ENCODE data around the gene KIAA1217. TPM values are rescaled to one million over a fixed set of nuclear protein-coding genes. Genes with fewer than 3 reads are reported as not detected.

Gene KIAA1217
- total RNA-seq, 4 donors from 2014 or later: 46.9 to 108 (median 61.5) TPM

DNA sequence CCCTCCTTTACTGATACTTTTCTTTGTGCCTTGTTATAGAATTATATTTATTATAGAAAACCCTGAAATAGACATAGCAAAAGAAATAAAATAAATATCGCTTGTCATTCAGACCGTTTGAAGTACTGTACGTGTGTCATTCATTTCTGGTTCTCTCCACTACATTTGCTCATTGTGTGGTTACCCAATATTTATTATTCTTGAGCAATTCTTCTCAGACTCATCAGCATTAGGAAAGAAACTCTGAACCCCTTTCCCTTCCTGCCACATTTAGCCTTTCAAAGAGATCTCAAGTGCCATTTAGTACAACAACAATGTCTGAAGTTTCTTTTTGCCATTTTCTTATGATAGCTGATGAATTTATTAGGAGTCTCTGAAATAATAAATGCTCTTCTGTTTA lies 154.1 kb downstream of the KIAA1217 start:
- H3K9me3 ChIP-seq: no peaks in the 10 kb centered on the region
- no peak overlapping the region for H3K27ac ChIP-seq
- H3K36me3 ChIP-seq: no peaks in the 10 kb centered on the region
- H3K4me3 ChIP-seq: no peak overlapping the region
- DNase-seq: no peak
- TF ChIP-seq POLR2A (IDR thresholded peaks at IDR 0.05): no peak
- TF ChIP-seq, protein P1, sequence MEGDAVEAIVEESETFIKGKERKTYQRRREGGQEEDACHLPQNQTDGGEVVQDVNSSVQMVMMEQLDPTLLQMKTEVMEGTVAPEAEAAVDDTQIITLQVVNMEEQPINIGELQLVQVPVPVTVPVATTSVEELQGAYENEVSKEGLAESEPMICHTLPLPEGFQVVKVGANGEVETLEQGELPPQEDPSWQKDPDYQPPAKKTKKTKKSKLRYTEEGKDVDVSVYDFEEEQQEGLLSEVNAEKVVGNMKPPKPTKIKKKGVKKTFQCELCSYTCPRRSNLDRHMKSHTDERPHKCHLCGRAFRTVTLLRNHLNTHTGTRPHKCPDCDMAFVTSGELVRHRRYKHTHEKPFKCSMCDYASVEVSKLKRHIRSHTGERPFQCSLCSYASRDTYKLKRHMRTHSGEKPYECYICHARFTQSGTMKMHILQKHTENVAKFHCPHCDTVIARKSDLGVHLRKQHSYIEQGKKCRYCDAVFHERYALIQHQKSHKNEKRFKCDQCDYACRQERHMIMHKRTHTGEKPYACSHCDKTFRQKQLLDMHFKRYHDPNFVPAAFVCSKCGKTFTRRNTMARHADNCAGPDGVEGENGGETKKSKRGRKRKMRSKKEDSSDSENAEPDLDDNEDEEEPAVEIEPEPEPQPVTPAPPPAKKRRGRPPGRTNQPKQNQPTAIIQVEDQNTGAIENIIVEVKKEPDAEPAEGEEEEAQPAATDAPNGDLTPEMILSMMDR (IDR thresholded peaks at IDR 0.05): no peak
- H3K27me3 ChIP-seq: no peaks in the 10 kb centered on the region
- H3K4me1 ChIP-seq: no peaks in the 10 kb centered on the region

DNA sequence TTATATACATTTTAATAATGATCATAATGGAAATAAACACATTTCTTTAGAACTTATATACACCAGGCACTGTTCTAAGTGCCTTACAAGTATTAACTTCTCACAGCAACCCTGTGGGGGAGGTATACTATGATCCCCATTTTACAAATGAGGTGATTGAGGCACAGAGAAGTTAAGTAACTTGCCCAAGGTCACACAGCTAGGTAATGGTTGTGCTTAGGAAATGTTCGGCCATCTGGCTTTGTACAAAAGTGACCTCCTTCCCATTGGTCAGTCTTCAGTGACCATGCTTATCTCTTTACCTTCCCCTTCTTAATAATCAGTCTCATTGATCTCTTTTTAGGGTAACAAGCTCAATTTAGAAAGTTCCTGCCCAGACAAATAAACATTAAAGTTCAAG lies 158.8 kb downstream of the KIAA1217 start:
- H3K4me1 ChIP-seq: no peaks in the 10 kb centered on the region
- TF ChIP-seq POLR2A (IDR thresholded peaks at IDR 0.05): no peak
- TF ChIP-seq, protein P1 (IDR thresholded peaks at IDR 0.05): no peak
- no peaks in the 10 kb centered on the region for H3K27me3 ChIP-seq
- H3K36me3 ChIP-seq: no peaks in the 10 kb centered on the region
- no peak overlapping the region for H3K4me3 ChIP-seq
- H3K27ac ChIP-seq: no peak overlapping the region
- no peaks in the 10 kb centered on the region for H3K9me3 ChIP-seq
- DNase-seq: no peak

DNA sequence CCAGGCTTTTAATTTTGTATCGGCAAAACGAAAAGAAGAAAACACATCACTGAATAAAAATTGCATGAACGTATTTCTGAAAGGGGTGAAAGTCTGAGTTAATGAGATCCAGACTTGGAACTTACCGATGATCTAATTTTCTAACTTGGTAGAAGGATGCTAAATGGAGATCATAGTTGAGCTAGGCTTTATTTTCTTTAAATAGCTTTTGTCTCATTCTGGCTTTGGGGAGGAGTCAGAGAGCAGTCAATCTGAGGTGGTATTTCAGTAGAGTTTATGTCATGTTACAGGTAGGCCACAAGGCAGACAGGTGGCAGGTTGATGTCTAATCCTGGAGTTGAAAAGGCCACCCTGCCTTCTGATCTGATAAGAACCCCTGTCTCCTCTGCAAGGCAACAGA lies 161.9 kb downstream of the KIAA1217 start:
- no peaks in the 10 kb centered on the region for H3K36me3 ChIP-seq
- no peaks in the 10 kb centered on the region for H3K4me1 ChIP-seq
- DNase-seq: no peak
- TF ChIP-seq, protein P1 (IDR thresholded peaks at IDR 0.05): no peak
- TF ChIP-seq POLR2A (IDR thresholded peaks at IDR 0.05): no peak
- H3K9me3 ChIP-seq: no peaks in the 10 kb centered on the region
- H3K27me3 ChIP-seq: no peaks in the 10 kb centered on the region
- H3K4me3 ChIP-seq: no peak overlapping the region
- no peak overlapping the region for H3K27ac ChIP-seq

DNA sequence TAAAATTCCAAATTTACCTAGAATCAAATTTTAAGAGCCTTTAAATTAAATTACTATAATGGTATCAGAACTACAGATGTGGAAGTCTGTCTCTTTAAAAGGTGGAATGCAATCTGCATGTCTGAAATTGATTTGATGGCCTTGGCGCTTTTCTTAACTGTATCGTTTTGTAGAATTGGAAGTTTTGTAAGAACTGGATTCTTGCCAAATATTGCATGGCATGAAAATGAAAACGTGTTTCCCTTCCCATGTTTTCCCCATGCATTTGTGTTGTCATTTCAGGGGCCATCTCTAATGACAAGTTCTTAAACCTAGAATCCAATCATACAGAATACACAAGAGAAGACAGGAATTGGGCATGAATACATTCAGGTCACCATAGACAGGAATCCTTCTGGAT lies 162.5 kb downstream of the KIAA1217 start:
- TF ChIP-seq, protein P1 (IDR thresholded peaks at IDR 0.05): no peak
- TF ChIP-seq POLR2A (IDR thresholded peaks at IDR 0.05): no peak
- no peaks in the 10 kb centered on the region for H3K9me3 ChIP-seq
- no peak for DNase-seq
- no peaks in the 10 kb centered on the region for H3K4me1 ChIP-seq
- no peak overlapping the region for H3K4me3 ChIP-seq
- no peaks in the 10 kb centered on the region for H3K36me3 ChIP-seq
- no peak overlapping the region for H3K27ac ChIP-seq
- no peaks in the 10 kb centered on the region for H3K27me3 ChIP-seq

DNA sequence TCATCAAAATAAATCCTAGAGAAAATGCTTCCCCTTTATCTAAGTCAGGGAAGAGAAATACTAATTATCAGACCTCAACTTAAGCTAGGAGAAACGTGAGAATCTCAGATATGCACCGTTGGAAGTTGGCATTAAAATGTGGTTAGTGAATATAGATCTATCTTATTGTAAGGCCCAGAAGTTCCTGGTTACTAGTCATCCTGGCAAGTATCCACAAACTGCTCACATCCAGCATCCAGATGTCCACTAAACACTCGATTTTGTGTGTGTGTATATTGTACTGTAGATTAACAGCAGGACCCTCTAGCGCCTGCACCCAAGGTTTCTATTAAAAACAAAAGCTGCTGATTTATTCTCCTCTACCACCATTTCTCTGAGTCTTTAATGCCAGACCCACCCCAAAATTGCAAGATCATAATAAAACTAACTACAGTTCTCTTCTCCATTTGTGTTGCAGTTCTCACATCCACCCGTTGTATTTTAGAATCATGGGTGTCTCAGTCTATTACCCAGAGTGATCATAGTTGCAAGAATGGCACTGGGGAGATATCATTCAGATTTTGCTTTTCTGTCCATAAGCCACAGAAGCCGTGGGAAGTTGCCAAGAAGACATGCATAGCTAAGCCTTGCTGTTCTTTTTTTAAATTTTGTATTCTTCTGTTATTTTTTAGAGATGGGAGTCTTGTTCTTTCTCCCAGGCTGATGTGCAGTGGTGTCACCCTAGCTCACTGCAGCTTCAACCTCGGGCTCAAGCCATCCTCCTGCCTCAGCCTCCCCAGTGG lies 165.4 kb downstream of the KIAA1217 start:
- DNase-seq: no peak
- Histone ChIP-seq H3K27ac (no peak overlapping the region), H3K27me3 (no peaks in the 10 kb centered on the region), H3K9me3 (no peaks in the 10 kb centered on the region), H3K4me1 (no peaks in the 10 kb centered on the region), H3K4me3 (no peak overlapping the region), H3K36me3 (no peaks in the 10 kb centered on the region)
- TF ChIP-seq, protein P1 (IDR thresholded peaks at IDR 0.05): no peak
- no peak for TF ChIP-seq POLR2A (IDR thresholded peaks at IDR 0.05)
